GM19351 (cell line): ENCODE results near the gene SFTPD.
"Not testable (repeated sequence)": the region's sequence is repeated elsewhere in the genome, so short reads cannot be mapped to it uniquely, and the experiment has no call there.

Experiments used
- ATAC-seq: cut with Tn5 transposase; IDR thresholded peaks from one replicate; pipeline ENCODE4 v1.9.1; 2021; ENCODE audit warnings: mild to moderate bottlenecking, moderate library complexity; ENCODE audit not compliant: unreplicated experiment

The SFTPD gene

DNA sequence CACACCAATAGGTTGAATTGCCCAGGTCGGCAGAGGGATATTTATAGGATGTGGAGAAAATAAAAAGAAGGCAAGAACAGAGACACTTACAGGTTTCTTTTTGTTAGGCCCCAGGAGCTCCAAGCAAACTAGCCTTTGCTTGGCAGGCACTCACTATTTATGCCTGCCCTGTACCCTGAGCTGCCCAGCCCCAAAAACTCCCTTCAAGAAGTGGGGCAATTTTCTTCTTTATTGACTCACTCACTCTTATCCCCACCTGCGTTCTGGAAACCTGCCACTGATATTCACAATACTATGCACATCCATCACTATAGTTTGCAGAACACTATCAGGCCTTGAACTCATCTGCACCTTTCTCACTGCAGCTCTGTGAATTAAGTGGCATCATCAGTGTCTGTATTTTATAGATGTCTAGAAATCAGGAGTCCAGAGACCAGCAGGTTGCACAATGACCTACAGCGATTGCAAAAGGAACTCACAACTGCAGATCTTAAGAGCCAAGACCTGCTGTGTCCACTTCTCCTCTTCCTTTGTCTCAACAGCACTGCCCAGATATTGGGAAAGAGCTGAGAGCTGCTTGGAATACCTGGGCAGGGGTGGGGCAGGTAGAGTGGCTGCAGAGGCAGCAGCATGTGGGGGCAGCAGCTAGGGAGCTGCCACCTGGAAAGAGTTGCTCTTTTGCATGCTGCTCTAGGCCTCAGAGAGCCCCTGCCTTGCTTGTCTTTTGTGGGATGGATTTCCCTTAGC, at the start of gene SFTPD:
Gene SFTPD, minus strand, starts transcription at position 130 of the 747 bp plus-strand sequence. CDS start 2,446 bp downstream, outside the sequence.
- ATAC-seq = no peak

DNA sequence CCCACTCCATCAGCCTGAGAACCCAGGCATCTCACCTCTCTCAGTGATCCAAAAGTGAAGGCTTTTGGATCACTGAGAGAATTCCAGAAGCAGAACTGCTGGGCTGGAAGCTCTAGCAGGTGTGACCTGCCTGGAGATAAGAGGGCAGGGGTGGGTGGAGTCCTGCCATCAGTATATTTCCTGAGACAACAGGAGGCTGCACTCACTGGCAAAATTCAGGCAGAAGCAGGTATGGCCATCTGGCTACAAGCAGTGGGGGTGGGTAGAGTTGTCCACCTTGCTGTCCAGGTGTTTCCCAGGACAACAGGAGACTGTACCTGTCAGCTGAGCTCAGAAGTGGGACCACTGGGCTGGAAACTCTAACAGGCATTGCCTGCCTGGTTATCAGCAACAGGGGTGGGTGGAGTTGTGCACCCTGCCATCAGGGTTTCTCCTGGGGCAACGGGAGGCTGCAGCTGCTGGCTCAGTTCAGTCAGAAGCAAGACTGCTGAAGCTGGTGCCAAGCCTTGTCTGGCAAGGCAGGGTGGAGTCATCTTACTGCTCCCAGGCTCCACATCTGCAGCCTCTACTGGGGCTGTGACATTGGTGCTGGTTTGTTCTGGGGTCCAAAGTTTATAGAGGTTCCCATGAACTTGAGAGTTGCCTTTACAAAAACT, 47.2 kb upstream of the SFTPD start:
- ATAC-seq = no peak

DNA sequence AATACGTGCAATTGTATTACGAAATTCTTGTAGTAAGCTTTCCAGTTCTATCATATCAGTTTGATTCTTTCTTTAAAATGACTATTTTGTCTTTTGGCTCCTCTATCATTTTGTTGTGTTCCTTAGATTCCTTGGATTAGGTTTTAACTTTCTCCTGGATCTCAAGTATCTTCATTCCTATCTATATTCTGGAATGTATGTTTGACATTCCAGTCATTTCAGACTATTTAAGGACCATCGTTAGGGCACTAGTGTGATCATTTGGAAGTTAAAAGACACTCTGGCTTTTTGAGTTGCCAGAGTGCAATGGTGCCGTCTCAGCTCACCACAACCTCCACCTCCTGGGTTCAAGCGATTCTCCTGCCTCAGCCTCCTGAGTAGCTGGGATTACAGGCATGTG, 45.7 kb upstream of the SFTPD start:
- no peak for ATAC-seq

DNA sequence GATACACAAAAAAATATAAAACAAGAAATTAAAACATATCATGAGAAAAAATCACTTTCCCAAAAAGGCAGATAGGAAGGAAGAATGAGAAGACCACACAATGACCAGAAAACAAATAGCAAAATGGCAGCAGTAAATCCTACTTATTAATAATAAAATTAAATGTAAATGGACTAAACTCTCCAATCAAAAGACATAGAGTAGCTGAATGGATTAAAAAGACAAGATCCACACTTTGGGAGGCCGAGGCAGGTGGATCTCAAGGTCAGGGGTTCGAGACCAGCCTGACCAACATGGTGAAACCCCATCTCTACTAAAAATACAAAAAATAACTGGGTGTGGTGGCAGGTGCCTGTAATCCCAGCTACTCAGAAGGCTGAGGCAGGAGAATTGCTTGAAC, 39.3 kb upstream of the SFTPD start:
- not testable (repeated sequence) for ATAC-seq

DNA sequence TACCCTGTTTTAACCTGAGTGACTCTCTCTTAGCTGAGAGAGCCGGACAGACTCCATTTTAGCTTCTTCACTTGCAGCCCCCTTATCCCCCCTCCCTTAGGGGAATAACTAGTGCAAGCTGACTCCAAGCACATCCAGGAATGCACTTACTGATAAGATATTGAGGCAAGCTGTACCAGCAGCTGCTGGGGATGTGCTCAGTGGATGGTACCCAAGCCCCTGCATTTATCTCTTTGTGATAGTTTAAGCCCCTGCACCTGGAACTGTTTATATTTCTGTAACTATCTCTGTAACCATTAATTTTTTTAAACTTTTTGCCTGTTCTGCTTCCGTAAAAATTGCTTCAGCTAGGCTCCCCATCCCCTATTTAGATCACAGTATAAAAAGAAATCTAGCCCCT, 37.8 kb upstream of the SFTPD start:
- not testable (repeated sequence) for ATAC-seq

DNA sequence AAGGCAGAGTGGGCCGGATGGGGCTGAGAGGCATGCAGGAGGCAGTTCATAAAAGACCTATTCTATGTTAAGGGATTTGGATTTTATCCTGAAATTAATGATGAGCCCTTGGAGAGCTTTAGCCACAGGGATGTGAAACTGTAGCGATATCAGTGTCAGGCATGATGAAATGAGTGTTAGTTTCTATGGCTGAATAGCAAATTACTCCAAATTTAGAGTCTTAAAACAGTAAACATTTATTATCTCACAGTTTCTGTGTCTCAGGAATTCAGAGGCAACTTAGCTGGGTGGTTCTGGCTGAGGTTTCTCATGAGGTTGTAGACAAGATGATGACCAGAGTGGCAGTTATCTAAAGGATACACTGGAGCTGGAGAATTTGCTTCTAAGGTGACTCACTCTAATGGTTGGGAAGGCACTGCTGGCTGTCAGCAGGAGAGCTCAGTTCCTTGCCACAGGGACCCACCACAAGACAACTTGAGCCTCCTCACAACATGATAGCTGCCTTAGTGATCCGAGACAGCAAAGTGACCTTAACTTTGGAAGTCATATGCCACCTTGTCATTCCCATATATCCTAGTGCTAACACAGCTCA, 36.7 kb upstream of the SFTPD start:
- ATAC-seq = no peak

DNA sequence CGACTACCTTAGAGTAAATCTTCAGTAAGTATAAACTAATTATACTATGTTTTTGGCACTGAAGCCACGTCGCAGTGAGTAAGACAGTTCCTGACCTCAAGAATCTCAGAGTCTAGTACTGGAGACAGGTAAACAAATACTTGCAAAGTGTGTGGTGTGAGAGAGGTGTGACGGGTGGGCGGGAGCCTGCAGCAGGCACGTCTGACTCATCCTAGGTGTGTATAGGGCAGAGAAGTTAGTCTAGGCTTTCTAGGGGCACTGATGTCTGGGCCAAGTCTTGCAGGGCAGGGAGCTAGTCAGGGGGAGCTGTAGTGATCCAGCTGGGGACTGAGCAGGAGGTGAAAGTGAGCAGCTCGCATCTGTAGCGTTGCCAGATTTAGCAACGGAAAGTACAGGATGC, 35.9 kb upstream of the SFTPD start:
- peak; percentile 87 for ATAC-seq

DNA sequence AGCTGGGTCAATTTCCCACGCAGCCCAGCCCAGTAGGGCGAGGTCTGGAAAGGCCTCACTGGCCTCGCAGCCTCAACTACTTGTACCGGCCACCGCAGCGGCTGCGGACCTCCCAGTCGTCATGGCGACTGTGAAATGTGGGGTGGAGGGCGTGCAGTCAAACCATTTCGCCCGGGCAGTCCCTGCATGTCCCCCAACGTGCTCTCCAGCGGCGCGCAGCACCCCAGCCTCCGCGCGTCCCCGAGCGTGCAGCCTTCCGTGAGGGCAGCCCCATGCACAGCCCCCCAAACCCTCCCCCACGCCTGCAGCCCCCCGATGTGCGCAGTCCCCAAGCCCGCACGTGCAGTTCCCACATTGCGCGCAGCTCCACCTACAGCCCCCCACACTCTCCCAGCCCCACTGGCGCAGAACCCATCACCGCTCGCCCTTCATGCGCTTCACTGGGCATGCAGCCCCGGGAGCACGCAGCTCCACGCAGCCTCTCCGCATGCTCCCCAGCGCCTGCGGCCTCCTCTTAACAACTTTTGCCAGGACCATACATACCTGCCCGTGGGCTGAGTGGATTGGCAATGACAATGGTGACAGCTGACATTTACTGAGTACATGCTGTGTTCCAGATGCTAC, 34.5 kb upstream of the SFTPD start:
- ATAC-seq = no peak

DNA sequence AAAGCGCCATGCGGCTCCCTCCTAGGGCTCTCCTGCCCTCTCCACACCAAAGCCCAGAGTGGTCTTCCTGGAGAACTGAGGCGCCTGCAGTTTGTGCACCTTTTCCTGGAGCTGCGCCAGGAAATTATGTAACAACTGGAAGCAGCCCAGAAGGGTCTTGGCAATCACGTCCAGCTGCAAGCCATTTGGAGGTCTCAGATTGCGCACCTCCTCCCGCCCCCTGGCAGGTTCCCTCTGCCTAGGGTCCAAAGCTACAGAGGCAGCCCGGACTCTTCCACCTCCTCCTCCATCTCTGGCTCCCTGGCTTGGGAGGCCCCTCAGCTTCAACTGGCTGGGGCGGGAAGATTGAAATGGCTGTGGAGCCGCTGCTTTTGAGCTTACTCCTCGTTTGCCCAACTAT, 34.0 kb upstream of the SFTPD start:
- no peak for ATAC-seq

DNA sequence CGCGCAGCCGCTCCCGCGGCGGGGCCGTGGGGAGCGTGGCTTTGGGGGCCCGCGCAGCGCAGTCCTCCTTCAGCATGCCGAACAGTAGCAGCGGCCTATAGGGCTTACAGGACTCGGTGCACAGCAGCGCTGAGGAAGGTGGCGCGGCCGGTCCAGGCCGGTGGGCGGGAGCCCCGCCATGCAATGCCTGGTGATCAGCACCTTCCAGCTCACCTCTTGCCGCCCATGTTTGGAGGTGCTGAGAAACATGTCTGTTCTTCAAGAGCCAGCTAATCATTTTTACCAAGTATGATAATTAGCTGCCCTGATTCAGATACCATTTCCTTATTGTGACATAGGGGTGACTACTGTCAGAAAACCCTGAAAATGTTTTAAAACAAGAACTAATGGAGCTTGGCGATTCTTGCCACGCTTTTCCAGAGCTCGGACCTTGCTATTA, 33.5 kb upstream of the SFTPD start:
- no peak for ATAC-seq

DNA sequence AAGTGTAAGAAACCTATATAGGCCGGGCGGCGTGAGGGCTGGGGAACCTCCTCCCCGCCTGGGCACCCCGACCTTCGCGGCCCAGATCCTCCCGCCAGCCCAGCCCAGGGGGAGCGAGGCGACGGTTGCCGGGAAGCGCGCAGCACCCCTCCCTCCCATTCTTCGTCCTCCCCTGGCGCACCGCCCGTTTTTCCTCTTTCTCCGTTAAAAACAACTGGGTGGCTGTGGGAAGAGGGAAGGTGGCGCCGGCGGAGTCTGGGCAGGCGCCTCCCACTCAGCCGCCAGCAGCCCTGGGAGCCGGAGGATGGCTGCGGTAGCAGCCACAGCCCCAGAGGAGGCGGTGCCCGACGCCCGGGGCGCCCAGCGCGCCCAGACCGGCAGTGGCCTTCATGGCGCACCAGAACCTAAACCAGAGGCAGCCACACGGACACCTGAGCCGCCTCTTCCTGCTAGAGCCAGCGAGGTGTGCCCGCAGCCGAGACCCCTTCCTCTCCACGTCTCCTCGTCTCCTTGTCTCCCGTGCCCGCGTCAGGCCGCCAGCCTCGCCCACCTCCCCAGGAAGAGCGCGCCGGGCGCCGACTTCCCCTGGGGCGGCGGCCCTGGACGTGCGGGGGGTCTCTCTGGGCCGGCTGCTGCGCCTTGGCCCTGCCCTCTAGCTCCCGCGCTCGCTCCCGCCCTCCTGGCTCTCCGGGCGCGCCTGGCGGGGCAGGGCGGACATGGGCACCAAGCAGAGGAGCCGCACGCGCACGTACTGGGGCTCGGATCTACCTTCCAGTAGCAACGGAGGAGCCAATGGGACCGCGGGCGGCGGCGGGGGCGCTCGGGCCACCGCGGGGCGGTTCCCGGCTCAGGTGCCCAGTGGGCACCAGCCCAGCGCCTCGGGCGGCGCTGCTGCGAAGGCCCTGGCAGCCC, 32.8 kb upstream of the SFTPD start:
- no peak for ATAC-seq

DNA sequence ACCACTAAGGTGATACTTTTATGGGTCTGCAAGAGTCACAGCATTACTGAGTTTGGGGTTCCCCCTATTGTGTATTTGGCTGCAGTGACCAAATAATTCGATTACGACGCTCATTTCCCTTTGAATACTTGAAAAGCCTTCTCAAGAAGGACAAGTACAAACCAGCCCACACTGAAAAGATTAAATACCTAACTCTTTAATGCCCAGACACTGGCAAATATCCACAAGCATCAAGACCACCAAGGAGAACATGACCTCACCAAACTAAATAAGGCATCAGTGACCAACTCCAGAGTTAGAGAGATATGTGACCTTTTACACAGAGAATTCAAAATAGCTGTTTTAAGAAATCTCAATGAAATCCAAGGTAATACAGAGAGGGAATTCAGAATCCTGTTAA, 31.8 kb upstream of the SFTPD start:
- ATAC-seq = no peak

DNA sequence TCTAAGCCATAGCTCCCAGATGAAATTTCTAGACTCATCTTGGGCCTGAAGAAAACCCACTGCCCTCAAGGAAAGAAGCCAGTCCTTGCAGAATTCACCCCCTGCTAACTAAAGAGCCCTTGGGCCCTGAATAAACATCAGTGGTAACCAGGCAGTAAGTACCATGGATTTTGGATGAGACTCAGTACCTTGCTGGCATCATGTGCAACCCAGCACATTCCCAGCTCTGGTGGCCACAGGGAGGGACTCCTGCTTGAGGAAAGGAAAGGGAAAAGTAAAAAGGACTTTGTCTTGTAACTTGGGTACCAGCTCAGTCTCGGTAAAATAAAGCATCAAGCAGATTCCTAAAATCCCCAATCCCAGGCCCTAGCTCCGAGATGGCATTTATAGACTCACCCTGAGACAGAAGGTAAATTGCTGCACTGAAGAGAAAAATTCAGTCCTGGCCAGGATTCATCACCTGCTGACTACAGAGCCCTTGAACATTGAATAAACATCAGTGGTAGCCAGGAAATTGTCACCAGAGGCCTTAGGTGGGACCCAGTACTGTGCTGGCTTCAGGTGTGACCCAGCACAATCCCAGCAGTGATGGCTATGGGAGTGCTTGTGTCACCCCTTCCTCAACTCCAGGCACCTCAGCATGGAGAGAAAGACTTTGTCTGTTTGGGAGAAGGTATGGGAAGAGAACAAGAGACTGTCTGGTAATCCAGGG, 31.2 kb upstream of the SFTPD start:
- ATAC-seq = no peak

DNA sequence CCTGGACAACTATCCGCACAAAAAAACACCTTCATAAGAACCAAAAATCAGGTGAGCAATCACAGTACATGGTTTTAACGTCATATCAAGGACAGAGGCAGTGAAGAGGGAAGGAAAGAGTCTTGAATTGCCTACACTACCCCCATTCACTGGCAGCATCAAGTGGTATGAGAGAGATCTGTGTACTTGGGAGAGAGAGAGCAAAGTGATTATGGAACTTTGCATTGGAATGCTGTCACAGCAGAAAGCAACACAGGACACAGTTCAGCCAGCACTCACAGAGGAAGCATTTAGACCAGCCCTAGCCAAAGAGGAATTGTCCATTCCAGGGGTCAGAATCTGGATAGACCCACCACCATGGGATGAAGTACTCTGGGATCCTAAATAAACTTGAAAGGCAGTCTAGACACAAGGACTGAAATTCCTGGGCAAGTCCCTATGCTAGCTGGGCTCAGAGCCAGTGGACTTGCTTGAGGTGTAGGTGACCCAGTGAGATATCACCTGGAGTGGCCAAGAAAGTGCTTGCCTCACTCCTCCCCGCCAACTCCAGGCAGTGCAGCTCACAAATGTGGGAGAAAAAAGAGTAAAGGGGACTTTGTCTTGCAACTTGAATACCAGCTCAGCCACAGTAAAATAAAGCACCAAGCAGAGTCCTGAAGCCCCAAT, 30.5 kb upstream of the SFTPD start:
- ATAC-seq = no peak

DNA sequence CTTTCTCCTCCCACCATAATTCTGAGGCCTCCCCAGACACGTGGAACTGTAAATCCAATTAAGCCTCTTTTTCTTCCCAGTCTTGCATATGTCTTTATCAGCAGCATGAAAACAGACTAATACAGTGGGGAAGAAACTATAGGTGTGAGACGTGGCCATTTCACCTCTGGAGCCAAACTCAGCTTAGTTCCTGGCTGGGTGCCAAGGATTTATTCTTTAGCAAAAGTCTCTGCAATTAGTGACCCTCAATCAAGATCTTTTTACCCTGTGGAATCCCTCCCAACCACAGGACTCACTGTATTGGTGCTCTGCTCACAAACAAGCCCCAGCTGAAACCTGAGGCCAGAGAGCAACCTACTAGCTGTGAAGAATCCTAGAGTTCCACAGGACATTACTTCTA, 28.1 kb upstream of the SFTPD start:
- no peak for ATAC-seq

DNA sequence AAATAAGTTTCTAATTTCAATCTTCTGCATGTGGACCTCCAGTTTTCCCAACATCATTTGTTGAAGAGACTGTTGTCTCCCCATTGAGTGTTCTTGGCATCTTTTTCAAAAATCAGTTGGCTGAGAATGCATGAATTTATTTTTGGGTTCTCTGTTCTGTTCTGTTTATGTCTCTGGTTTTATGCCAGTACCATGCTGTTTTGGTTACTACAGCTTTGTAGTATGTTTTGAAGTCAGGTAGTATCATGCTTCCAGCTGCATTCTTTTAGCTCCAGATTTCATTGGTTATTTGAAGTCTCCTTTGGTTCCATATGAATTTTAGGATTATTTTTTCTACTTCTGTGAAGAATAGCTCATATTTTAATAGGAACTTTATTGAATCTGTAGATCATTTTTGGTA, 21.2 kb upstream of the SFTPD start:
- no peak for ATAC-seq

DNA sequence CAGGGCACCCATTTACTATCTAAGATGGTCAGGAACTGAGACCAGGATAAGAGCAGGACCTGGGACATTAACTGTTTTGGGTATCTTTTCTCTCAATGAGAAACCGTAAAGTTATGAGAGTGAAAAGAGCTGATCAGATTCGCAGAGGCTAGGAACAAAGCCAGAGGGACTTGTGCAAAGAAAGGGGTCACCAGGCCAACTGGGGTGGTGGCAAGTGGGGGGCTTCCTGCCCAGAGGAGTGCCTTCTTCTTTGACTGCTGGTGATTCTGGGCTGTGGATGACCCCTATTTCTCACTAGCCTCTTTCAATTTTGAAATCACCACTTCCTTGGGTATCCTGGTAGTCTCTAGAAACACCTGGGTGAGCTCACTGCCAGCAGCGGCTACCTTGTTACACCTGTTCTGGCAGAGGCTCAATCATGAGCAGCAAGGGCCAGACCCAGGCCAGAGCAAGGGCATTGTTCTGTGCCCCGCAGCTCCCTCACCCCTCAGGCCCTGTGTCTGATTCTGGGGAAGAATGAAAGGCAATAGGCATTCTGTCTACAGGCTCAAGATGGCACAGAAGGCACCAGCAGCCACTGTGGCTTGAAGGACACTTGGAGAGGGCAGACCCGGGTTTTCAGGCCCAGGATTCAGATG, 999 bp downstream of the SFTPD start:
- ATAC-seq = no peak

DNA sequence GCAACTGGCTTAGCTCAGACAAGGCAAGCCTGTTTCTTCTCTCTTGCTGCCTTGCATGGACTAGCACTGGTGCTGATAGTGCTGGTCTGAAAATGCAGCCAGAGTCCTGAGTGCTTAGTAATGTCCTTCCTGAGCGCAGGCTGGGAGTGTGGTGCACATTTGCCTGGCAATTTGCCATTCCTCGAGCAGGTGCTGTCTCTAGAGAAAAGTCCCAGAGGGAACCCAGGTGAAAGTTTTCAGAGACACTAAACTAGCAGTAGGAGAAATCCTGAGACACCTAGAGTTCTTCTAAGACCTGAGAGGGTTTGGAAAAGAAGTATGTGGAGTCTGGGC, 1.9 kb downstream of the SFTPD start:
- ATAC-seq = no peak
